GM23248 (cell line): Measurements from ENCODE around the gene RNF11. TPM values are rescaled to one million over a fixed set of nuclear protein-coding genes. Genes with fewer than 3 reads are reported as not detected.

Source experiments
- DNase-seq: peaks from one replicate; pipeline ENCODE4 v3.0.0-alpha.2; 2015
- H2AFZ ChIP-seq: fragments of 200-600 bp; sonication (generic); 2 replicates; pipeline ENCODE4 v1.6.1; 2016; ENCODE audit warnings: antibody characterized with exemption
- H3F3A ChIP-seq: fragments of 200-600 bp; sonication (generic); 2 replicates; pipeline ENCODE4 v1.6.1; 2016; ENCODE audit warnings: mild to moderate bottlenecking, antibody characterized with exemption, mixed run types; ENCODE audit not compliant: insufficient read depth
- H3K27ac ChIP-seq: fragments of 200-600 bp; sonication (generic); 2 replicates; pipeline ENCODE4 v1.5.1; 2016; ENCODE audit warnings: mild to moderate bottlenecking
- H3K27me3 ChIP-seq: fragments of 200-600 bp; sonication (generic); replicated peaks from 2 replicates; pipeline ENCODE4 v1.6.1; 2016; ENCODE audit warnings: mild to moderate bottlenecking; ENCODE audit not compliant: insufficient read depth
- H3K36me3 ChIP-seq: fragments of 200-600 bp; sonication (generic); 2 replicates; pipeline ENCODE4 v1.6.1; 2016; ENCODE audit warnings: low read depth, mild to moderate bottlenecking
- H3K4me1 ChIP-seq: fragments of 200-600 bp; sonication (generic); 2 replicates; pipeline ENCODE4 v1.6.1; 2016; ENCODE audit warnings: mild to moderate bottlenecking; ENCODE audit not compliant: insufficient read depth
- H3K4me2 ChIP-seq: fragments of 200-600 bp; sonication (generic); one replicate; pipeline ENCODE4 v1.6.1; 2016; ENCODE audit warnings: mild to moderate bottlenecking; ENCODE audit not compliant: unreplicated experiment
- H3K4me3 ChIP-seq: fragments of 200-600 bp; sonication (generic); 2 replicates; pipeline ENCODE4 v1.5.1; 2016; ENCODE audit warnings: mild to moderate bottlenecking
- H3K79me2 ChIP-seq: fragments of 200-600 bp; sonication (generic); 2 replicates; pipeline ENCODE4 v1.6.1; 2016; ENCODE audit warnings: mild to moderate bottlenecking; ENCODE audit not compliant: insufficient read depth
- H3K9ac ChIP-seq: fragments of 200-600 bp; sonication (generic); 2 replicates; pipeline ENCODE4 v1.6.1; 2016; ENCODE audit warnings: mild to moderate bottlenecking
- H3K9me2 ChIP-seq: fragments of 200-600 bp; sonication (generic); 2 replicates; pipeline ENCODE4 v1.6.1; 2016; ENCODE audit warnings: mixed run types, mild to moderate bottlenecking, moderate library complexity; ENCODE audit not compliant: insufficient read depth
- H3K9me3 ChIP-seq: fragments of 200-600 bp; sonication (generic); one replicate; pipeline ENCODE4 v1.6.1; 2017; ENCODE audit warnings: low read depth
- H4K20me1 ChIP-seq: fragments of 200-600 bp; sonication (generic); 2 replicates; pipeline ENCODE4 v1.6.0; 2016; ENCODE audit not compliant: insufficient read depth
- EZH2 ChIP-seq: fragments of 200-600 bp; sonication (generic); IDR thresholded peaks from 2 replicates; pipeline ENCODE4 v1.6.1; 2018; ENCODE audit warnings: antibody characterized with exemption, mild to moderate bottlenecking; ENCODE audit not compliant: insufficient read depth, poor library complexity, severe bottlenecking
- EZH2phosphoT487 ChIP-seq: fragments of 200-600 bp; sonication (generic); IDR thresholded peaks from 2 replicates; pipeline ENCODE4 v1.6.1; 2018; ENCODE audit warnings: antibody characterized with exemption, moderate library complexity, mild to moderate bottlenecking, low read depth; ENCODE audit not compliant: insufficient read depth
- WGBS, 2 experiments: methylation state at CpG; one replicate each; pipeline ENCODE4 v1.1.6; 2015 to 2017; ENCODE audit warnings: low lambda C conversion rate in 2 of 2, low coverage in 1 of 2; ENCODE audit errors: missing lambda C conversion rate in 2 of 2; 5-methylcytosine and 5-hydroxymethylcytosine counted together
- in situ Hi-C: fragments of 300-500 bp; cut with MboI; formaldehyde crosslinking; loops from 2 replicates; pipeline ENCODE4 v1.15.0; 2020
- polyA plus RNA-seq: library from polyadenylated mRNA; unstranded; fragments of >200 nt; fragmentation: Nextera tagmentation; extraction: Ambion mirVana; gene quantifications from 2 replicates; pipeline ENCODE4 v1.2.1, GENCODE V29; 2016
- total RNA-seq: library from RNA; depleted of rRNA; stranded (reverse); fragments of >200 nt; shearing (Covaris generic); gene quantifications from 2 replicates; pipeline ENCODE4 v1.2.3, GENCODE V29; 2014

The RNF11 gene
- total and polyA plus RNA-seq, 2 experiments from 2014 or later: 94.1 to 128 TPM

- in situ Hi-C loops: no loop called here
- no peaks in the 10 kb centered on the region for H3K79me2 ChIP-seq
- no peak overlapping the region for H3K4me2 ChIP-seq
- TF ChIP-seq EZH2phosphoT487: no peak
- TF ChIP-seq EZH2: no peak
- H3F3A ChIP-seq: no peaks in the 10 kb centered on the region
- no peaks in the 10 kb centered on the region for H4K20me1 ChIP-seq
- H3K4me3 ChIP-seq: no peak overlapping the region
- H3K36me3 ChIP-seq: no peaks in the 10 kb centered on the region
- H3K9me2 ChIP-seq: no peaks in the 10 kb centered on the region
- no peaks in the 10 kb centered on the region for H3K4me1 ChIP-seq
- no peak for DNase-seq
- no peak overlapping the region for H3K27ac ChIP-seq
- H3K27me3 ChIP-seq: no peaks in the 10 kb centered on the region
- no peak overlapping the region for H3K9ac ChIP-seq
- no peaks in the 10 kb centered on the region for H3K9me3 ChIP-seq
- 76 to 78% methylated on average over 11 of the region's 11 CpGs for WGBS, 2 experiments
- H2AFZ ChIP-seq: no peak overlapping the region
Measured at GRCh38 chr1:51294566-51295184, 58.6 kb downstream of the RNF11 start.

- H3K9me2 ChIP-seq: no peaks in the 10 kb centered on the region
- in situ Hi-C loops: no loop called here
Measured at GRCh38 chr1:51295926-51296325, 59.9 kb downstream of the RNF11 start.

GRCh38 chr1:51296383-51297357 lies 60.6 kb downstream of the RNF11 start:
- Histone ChIP-seq H4K20me1 (no peaks in the 10 kb centered on the region), H3K36me3 (no peaks in the 10 kb centered on the region)
- 17 to 24% methylated on average over 33 of the region's 33 CpGs for WGBS, 2 experiments

More at GRCh38 chr1:51295926-51296325, 59.9 kb downstream of the RNF11 start:
- 85 to 90% methylated on average over 17 of the region's 17 CpGs for WGBS, 2 experiments
- Histone ChIP-seq H3K27me3 (no peaks in the 10 kb centered on the region), H3K4me3 (no peak overlapping the region), H3K4me2 (no peak overlapping the region), H3K9ac (no peak overlapping the region), H3K4me1 (no peaks in the 10 kb centered on the region), H3F3A (no peaks in the 10 kb centered on the region), H3K36me3 (no peaks in the 10 kb centered on the region), H3K9me3 (no peaks in the 10 kb centered on the region), H4K20me1 (no peaks in the 10 kb centered on the region), H3K27ac (no peak overlapping the region), H2AFZ (peak overlapping the region; percentile 88; the same call in 1 of the 2 replicates), H3K79me2 (no peaks in the 10 kb centered on the region)
- DNase-seq: no peak
- TF ChIP-seq EZH2: no peak
- no peak for TF ChIP-seq EZH2phosphoT487

GRCh38 chr1:51297401-51298321 lies 61.6 kb downstream of the RNF11 start:
- in situ Hi-C loops: no loop called here
- WGBS, 2 experiments: 71 to 80% methylated on average over 25 of the region's 25 CpGs
- Histone ChIP-seq H3K9me3 (no peaks in the 10 kb centered on the region), H2AFZ (peak overlapping the region; percentile 88), H3K4me3 (peak overlapping the region; percentile 69), H3K27ac (no peak overlapping the region), H3K9me2 (no peaks in the 10 kb centered on the region), H3K4me2 (peak overlapping the region; percentile 68), H3K79me2 (no peaks in the 10 kb centered on the region), H3F3A (no peaks in the 10 kb centered on the region), H3K4me1 (no peaks in the 10 kb centered on the region), H3K27me3 (no peaks in the 10 kb centered on the region), H4K20me1 (no peaks in the 10 kb centered on the region), H3K36me3 (no peaks in the 10 kb centered on the region), H3K9ac (peak overlapping the region; percentile 72)
- TF ChIP-seq EZH2phosphoT487: no peak
- TF ChIP-seq EZH2: no peak
- DNase-seq: no peak

More at GRCh38 chr1:51296383-51297357, 60.6 kb downstream of the RNF11 start:
- DNase-seq: peak; percentile 78
- Histone ChIP-seq H3K4me3 (peak overlapping the region; percentile 69), H3K27ac (no peak overlapping the region), H3F3A (no peaks in the 10 kb centered on the region), H3K9me3 (no peaks in the 10 kb centered on the region), H3K9me2 (no peaks in the 10 kb centered on the region), H3K9ac (peak overlapping the region; percentile 72), H3K27me3 (no peaks in the 10 kb centered on the region), H3K79me2 (no peaks in the 10 kb centered on the region), H2AFZ (peak overlapping the region; percentile 88), H3K4me2 (peak overlapping the region; percentile 68), H3K4me1 (no peaks in the 10 kb centered on the region)
- in situ Hi-C loops: no loop called here
- no peak for TF ChIP-seq EZH2phosphoT487
- no peak for TF ChIP-seq EZH2
